NT2/D1 (cell line): ENCODE measurements around the gene LURAP1L.

Source experiments
- SUZ12 ChIP-seq: IDR thresholded peaks from 2 replicates; pipeline ENCODE4 v1.6.1; 2011; ENCODE audit not compliant: insufficient read length, insufficient read depth; ENCODE audit errors: extremely low read depth
- ZNF274 ChIP-seq: IDR thresholded peaks from 2 replicates; pipeline ENCODE4 v1.6.1; 2011; ENCODE audit warnings: mild to moderate bottlenecking, low read depth, low read length

GRCh38 chr9:12776513-12777055 is 1.8 kb downstream of the LURAP1L start:
- TF ChIP-seq ZNF274 (no peak), SUZ12 (no peak)
